WTC11 (cell line): ENCODE data around the gene ULK4.

Source experiments
- CREB1 ChIP-seq: sonication (generic); formaldehyde crosslinking; IDR thresholded peaks from 2 replicates; pipeline ENCODE4 v1.8.0; 2023; ENCODE audit warnings: mild to moderate bottlenecking, missing genetic modification reagents
- CTCF ChIP-seq: fragments of 200-600 bp; IDR thresholded peaks from 2 replicates; pipeline ENCODE4 v1.8.0; 2022; ENCODE audit warnings: antibody characterized with exemption
- ESRRA ChIP-seq: sonication (generic); formaldehyde crosslinking; IDR thresholded peaks from 2 replicates; pipeline ENCODE4 v1.8.1; 2022; ENCODE audit warnings: mild to moderate bottlenecking, missing genetic modification reagents, borderline replicate concordance
- TF ChIP-seq, protein P1 (sequence below): sonication (generic); formaldehyde crosslinking; IDR thresholded peaks from 2 replicates; pipeline ENCODE4 v1.8.0; 2023; ENCODE audit warnings: missing genetic modification reagents
- TF ChIP-seq, protein P2 (sequence below): sonication (generic); formaldehyde crosslinking; IDR thresholded peaks from 2 replicates; pipeline ENCODE4 v1.8.0; 2022; ENCODE audit warnings: mild to moderate bottlenecking, missing genetic modification reagents
- TF ChIP-seq, protein P3 (sequence below): sonication (generic); formaldehyde crosslinking; IDR thresholded peaks from 2 replicates; pipeline ENCODE4 v1.8.1; 2022; ENCODE audit warnings: low read depth, mild to moderate bottlenecking, moderate library complexity, missing genetic modification reagents, borderline replicate concordance

DNA sequence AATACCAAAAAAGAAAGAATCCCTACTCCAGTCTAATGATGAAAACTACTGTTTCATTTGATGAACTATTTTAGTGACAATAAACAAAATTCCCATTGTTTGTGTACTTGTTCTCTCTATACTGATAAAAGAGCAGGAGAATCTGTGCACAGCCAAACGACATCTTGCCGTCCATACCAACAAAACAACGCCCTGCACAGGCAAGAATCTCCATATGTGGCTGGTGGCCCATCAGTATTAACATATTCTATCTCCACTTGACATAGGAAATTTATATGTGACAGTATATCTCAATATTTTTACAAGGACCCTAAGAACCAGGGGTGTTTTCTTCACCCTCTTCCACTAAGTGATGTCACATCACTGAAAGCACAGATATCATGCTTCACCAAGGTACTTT, 279.5 kb downstream of the ULK4 start:
- TF ChIP-seq CTCF = no peak
- no peak for TF ChIP-seq ESRRA (CRISPR knock-in tag)
- TF ChIP-seq, protein P1, sequence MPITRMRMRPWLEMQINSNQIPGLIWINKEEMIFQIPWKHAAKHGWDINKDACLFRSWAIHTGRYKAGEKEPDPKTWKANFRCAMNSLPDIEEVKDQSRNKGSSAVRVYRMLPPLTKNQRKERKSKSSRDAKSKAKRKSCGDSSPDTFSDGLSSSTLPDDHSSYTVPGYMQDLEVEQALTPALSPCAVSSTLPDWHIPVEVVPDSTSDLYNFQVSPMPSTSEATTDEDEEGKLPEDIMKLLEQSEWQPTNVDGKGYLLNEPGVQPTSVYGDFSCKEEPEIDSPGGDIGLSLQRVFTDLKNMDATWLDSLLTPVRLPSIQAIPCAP = no peak
- TF ChIP-seq, protein P2, sequence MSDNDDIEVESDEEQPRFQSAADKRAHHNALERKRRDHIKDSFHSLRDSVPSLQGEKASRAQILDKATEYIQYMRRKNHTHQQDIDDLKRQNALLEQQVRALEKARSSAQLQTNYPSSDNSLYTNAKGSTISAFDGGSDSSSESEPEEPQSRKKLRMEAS (CRISPR knock-in tag) = no peak
- TF ChIP-seq, protein P3, sequence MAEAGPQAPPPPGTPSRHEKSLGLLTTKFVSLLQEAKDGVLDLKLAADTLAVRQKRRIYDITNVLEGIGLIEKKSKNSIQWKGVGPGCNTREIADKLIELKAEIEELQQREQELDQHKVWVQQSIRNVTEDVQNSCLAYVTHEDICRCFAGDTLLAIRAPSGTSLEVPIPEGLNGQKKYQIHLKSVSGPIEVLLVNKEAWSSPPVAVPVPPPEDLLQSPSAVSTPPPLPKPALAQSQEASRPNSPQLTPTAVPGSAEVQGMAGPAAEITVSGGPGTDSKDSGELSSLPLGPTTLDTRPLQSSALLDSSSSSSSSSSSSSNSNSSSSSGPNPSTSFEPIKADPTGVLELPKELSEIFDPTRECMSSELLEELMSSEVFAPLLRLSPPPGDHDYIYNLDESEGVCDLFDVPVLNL (CRISPR knock-in tag) = no peak
- TF ChIP-seq CREB1 = no peak
